ENCODE data around the gene KRTAP5-11.
"Not testable (repeated sequence)": the region's sequence is repeated elsewhere in the genome, so short reads cannot be mapped to it uniquely, and the experiment has no call there.

GRCh38 chr11:71539971-71540370, 42.7 kb downstream of the KRTAP5-11 start:
- TF ChIP-seq POLR2A (IDR thresholded peaks at IDR 0.05; ENCODE audit: low read length); GATA1 (IDR thresholded peaks at IDR 0.05; ENCODE audit: low read depth, low read length): not testable (repeated sequence)
